Measurements from ENCODE around the gene TBC1D25. TPM values are rescaled to one million over a fixed set of nuclear protein-coding genes. Genes with fewer than 3 reads are reported as not detected.

Gene TBC1D25
- total RNA-seq, 4 donors from 2014 or later, result 8.1 to 27.7 (median 13.3) TPM

DNA sequence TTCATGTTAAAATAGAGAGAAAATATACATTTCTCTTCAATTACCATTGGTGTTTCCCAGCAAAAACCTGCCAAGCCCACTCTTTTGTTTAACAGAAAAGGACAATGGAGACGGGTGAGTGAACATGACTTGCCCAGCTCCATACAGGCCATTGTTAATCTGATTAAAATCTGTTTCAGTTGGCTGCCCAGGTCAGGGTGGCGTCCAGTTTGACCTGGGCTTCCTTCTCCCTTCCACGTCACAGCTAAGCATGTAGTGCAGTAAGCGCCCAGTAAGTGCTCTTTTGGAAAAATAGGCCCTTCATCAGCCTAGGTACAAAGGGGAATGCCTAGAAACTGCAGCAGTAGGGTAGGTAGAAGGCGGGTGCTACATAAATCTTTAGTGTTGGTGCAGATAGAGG is 32.3 kb upstream of the TBC1D25 start:
- peaks cover 0 to 9% (median 2%) of the 10 kb centered on the region in 4 donors for H3K4me1 ChIP-seq
- no peak overlapping the region for H3K4me3 ChIP-seq
- no peaks in the 10 kb centered on the region for H3K36me3 ChIP-seq
- H3K27ac ChIP-seq, result no peak overlapping the region
- TF ChIP-seq, protein P1, sequence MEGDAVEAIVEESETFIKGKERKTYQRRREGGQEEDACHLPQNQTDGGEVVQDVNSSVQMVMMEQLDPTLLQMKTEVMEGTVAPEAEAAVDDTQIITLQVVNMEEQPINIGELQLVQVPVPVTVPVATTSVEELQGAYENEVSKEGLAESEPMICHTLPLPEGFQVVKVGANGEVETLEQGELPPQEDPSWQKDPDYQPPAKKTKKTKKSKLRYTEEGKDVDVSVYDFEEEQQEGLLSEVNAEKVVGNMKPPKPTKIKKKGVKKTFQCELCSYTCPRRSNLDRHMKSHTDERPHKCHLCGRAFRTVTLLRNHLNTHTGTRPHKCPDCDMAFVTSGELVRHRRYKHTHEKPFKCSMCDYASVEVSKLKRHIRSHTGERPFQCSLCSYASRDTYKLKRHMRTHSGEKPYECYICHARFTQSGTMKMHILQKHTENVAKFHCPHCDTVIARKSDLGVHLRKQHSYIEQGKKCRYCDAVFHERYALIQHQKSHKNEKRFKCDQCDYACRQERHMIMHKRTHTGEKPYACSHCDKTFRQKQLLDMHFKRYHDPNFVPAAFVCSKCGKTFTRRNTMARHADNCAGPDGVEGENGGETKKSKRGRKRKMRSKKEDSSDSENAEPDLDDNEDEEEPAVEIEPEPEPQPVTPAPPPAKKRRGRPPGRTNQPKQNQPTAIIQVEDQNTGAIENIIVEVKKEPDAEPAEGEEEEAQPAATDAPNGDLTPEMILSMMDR (IDR thresholded peaks at IDR 0.05), result no peak
- no peak for TF ChIP-seq EP300 (IDR thresholded peaks at IDR 0.05; ENCODE audit: low read depth)
- TF ChIP-seq POLR2AphosphoS5 (IDR thresholded peaks at IDR 0.05), result no peak
- no peak for TF ChIP-seq POLR2A (IDR thresholded peaks at IDR 0.05)
- no peaks in the 10 kb centered on the region for H3K27me3 ChIP-seq
- H3K9me3 ChIP-seq, result no peaks in the 10 kb centered on the region
- in situ Hi-C loops (cut with MboI; ENCODE audit: low pct_ligation_motif_present in 1 of 4, low pct_unique_long_range_greater_than_20kb in 1 of 4, low sequenced_read_pairs in 3 of 4), result no loop called here
- 80% methylated on average over 5 of the region's 5 CpGs; no CpG with 5 or more reads in 1 of the 2 donors for WGBS, 2 donors (ENCODE audit: low coverage in 1 of 2)
- DNase-seq, result no peak
- intact Hi-C loops (cut with DNase I; ENCODE audit: low total_unique reads), result no loop called here

DNA sequence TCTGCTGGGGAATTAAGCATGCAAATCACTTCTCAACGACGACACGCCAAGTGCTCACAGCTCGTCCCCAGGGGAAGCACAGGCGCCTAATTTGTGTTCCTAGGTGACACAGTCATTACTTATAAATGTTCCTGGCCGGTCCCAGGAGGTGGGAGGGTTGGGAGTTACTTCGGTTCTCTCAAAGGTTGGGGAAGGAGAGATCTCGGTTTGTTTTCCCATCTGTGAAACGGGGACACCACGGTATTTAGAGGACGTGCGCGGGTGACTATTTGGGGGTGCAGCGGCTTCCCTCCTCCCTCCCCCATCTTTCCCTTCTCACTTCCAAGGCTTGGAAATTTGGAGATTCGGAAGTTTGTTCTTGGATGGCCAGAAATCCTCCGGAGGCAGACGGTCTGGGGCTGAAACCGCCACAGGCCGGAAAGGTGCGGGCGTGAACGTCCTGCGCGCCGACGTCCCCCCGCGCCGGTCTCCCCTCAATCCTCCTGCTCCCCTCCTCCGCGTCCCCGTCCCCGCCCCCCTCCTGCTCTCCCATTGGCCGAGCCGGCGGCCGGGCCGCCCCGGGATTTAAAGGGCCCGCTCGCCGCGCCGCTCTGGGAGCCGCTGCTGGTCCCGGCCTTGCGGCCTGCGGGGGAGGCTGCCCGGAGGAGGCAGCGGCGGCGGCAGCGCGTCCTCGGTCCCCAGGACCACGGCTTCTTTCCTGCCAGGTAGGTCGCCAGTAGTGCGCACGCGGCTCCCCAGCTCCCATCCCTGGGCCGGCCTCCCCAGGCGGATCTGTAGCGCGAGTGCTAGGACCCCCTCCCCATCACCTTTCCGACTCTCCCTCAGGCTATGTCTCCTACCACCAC is 30.9 kb upstream of the TBC1D25 start, which contains the start of gene PORCN:
Gene PORCN (plus strand): TSS at position 593 of the 845 bp plus-strand sequence. CDS start 829 bp downstream, outside the sequence.
- TF ChIP-seq POLR2AphosphoS5 (IDR thresholded peaks at IDR 0.05) (peak; percentile 22 to 41 (median 38)), POLR2A (IDR thresholded peaks at IDR 0.05) (peak; percentile 65), EP300 (IDR thresholded peaks at IDR 0.05; ENCODE audit: low read depth) (no peak)
- TF ChIP-seq, protein P1 (IDR thresholded peaks at IDR 0.05), result no peak
- peak; percentile 88 for DNase-seq
- H3K9me3 ChIP-seq, result no peaks in the 10 kb centered on the region
- no peaks in the 10 kb centered on the region for H3K27me3 ChIP-seq
- in situ Hi-C loops (cut with MboI; ENCODE audit: low pct_ligation_motif_present in 1 of 4, low pct_unique_long_range_greater_than_20kb in 1 of 4, low sequenced_read_pairs in 3 of 4), result no loop called here
- 57% methylated on average over 64 of the region's 65 CpGs; no CpG with 5 or more reads in 1 of the 2 donors for WGBS, 2 donors (ENCODE audit: low coverage in 1 of 2)
- H3K36me3 ChIP-seq, result no peaks in the 10 kb centered on the region
- intact Hi-C loops (cut with DNase I; ENCODE audit: low total_unique reads), result no loop called here
- peaks cover 0 to 9% (median 2%) of the 10 kb centered on the region in 4 donors for H3K4me1 ChIP-seq
- peak within 1 kb of the TSS; percentile 81 to 87 (median 84) for H3K27ac ChIP-seq
- peak within 1 kb of the TSS; percentile 55 to 89 (median 64) for H3K4me3 ChIP-seq

DNA sequence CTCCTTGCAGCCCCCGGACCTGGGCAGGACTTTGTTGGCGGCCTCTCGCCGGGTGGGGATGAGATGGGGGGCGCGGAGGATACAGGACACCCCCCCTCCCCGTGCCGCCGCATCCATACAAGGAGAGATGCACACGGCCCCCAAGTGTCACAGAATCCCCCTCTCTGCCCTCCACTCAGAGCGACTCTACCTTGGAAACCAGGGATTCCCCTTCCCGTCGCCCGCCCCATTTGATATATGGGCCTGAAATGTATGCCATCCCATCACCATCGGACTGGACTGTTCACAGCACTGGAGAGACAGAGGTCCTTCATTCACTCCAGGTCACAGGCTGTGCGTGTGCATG is 30.3 kb upstream of the TBC1D25 start:
- no peaks in the 10 kb centered on the region for H3K36me3 ChIP-seq
- no peak for DNase-seq
- H3K27ac ChIP-seq, result peak overlapping the region; percentile 81 to 87 (median 84)
- intact Hi-C loops (cut with DNase I; ENCODE audit: low total_unique reads), result no loop called here
- 34% methylated on average over 16 of the region's 16 CpGs; no CpG with 5 or more reads in 1 of the 2 donors for WGBS, 2 donors (ENCODE audit: low coverage in 1 of 2)
- H3K9me3 ChIP-seq, result no peaks in the 10 kb centered on the region
- no peaks in the 10 kb centered on the region for H3K27me3 ChIP-seq
- in situ Hi-C loops (cut with MboI; ENCODE audit: low pct_ligation_motif_present in 1 of 4, low pct_unique_long_range_greater_than_20kb in 1 of 4, low sequenced_read_pairs in 3 of 4), result no loop called here
- TF ChIP-seq POLR2A (IDR thresholded peaks at IDR 0.05) (no peak), POLR2AphosphoS5 (IDR thresholded peaks at IDR 0.05) (no peak), EP300 (IDR thresholded peaks at IDR 0.05; ENCODE audit: low read depth) (no peak)
- TF ChIP-seq, protein P1 (IDR thresholded peaks at IDR 0.05), result no peak
- peaks cover 0 to 9% (median 2%) of the 10 kb centered on the region in 4 donors for H3K4me1 ChIP-seq
- peak overlapping the region; percentile 55 to 89 (median 64) for H3K4me3 ChIP-seq

DNA sequence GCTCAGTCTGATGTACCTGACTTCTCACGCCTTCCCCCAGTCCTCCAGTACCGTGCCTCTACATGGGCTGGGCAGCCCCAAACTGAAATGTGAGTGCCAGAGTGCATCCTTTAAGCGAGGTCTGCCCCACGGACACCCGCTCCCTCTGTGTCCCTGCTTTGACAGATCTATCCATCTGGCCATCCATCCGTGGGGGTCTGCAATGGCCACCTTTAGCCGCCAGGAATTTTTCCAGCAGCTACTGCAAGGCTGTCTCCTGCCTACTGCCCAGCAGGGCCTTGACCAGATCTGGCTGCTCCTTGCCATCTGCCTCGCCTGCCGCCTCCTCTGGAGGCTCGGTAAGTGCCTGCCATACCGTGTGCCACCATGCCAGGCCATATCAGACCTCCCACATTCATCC is 29.9 kb upstream of the TBC1D25 start:
- H3K4me1 ChIP-seq, result peaks cover 0 to 9% (median 2%) of the 10 kb centered on the region in 4 donors
- H3K36me3 ChIP-seq, result no peaks in the 10 kb centered on the region
- peak overlapping the region in 3 of 4 donors; percentile 56 to 89 (median 72) for H3K4me3 ChIP-seq
- intact Hi-C loops (cut with DNase I; ENCODE audit: low total_unique reads) (no loop called here), in situ Hi-C loops (cut with MboI; ENCODE audit: low pct_ligation_motif_present in 1 of 4, low pct_unique_long_range_greater_than_20kb in 1 of 4, low sequenced_read_pairs in 3 of 4) (no loop called here)
- whole genome bisulfite sequencing, 2 donors (ENCODE audit: low coverage in 1 of 2), result 80% methylated on average over 11 of the region's 11 CpGs; no CpG with 5 or more reads in 1 of the 2 donors
- H3K27ac ChIP-seq, result peak overlapping the region in 1 of 4 donors; percentile 83
- DNase-seq, result no peak
- H3K27me3 ChIP-seq, result no peaks in the 10 kb centered on the region
- H3K9me3 ChIP-seq, result no peaks in the 10 kb centered on the region
- no peak for TF ChIP-seq POLR2A (IDR thresholded peaks at IDR 0.05)
- TF ChIP-seq, protein P1 (IDR thresholded peaks at IDR 0.05), result no peak
- TF ChIP-seq EP300 (IDR thresholded peaks at IDR 0.05; ENCODE audit: low read depth), result no peak
- no peak for TF ChIP-seq POLR2AphosphoS5 (IDR thresholded peaks at IDR 0.05)

Data from transverse colon (tissue), 4 donors.